Measurements from ENCODE around the gene PCNX2. TPM values are rescaled to one million over a fixed set of nuclear protein-coding genes. Genes with fewer than 3 reads are reported as not detected.

PCNX2 gene
- total and polyA plus RNA-seq, 2 experiments from 2014 or later, result 42.9 to 88.3 TPM

- H3K27ac Mint-ChIP-seq, result no peak overlapping the region
- peaks cover 83% of the 10 kb centered on the region for H3K36me3 Mint-ChIP-seq (ENCODE audit: low read depth)
- no peak for ATAC-seq
- H3K27me3 Mint-ChIP-seq (ENCODE audit: insufficient read depth, low read depth, poor library complexity), result peaks cover 2% of the 10 kb centered on the region
- no peaks in the 10 kb centered on the region; the same call in 1 of the 2 replicates for H3K9me2 ChIP-seq (ENCODE audit: insufficient read depth)
- H3K27ac ChIP-seq (ENCODE audit: low read depth), result no peak overlapping the region
- H3K4me2 ChIP-seq, result no peak overlapping the region
- no peak overlapping the region for H2AFZ ChIP-seq
- no peaks in the 10 kb centered on the region for H3F3A ChIP-seq (replicated peaks; ENCODE audit: low read depth)
- no peak overlapping the region for H3K4me3 Mint-ChIP-seq
- no peak for DNase-seq (ENCODE audit: low spot score)
- H3K4me1 ChIP-seq (ENCODE audit: insufficient read depth), result no peaks in the 10 kb centered on the region
- peaks cover 8% of the 10 kb centered on the region for H3K9me3 Mint-ChIP-seq
- peaks cover 17% of the 10 kb centered on the region for H3K36me3 ChIP-seq (ENCODE audit: insufficient read depth)
- no peak overlapping the region for H3K4me3 ChIP-seq
- no peaks in the 10 kb centered on the region for H3K27me3 ChIP-seq (ENCODE audit: insufficient read depth)
- no peaks in the 10 kb centered on the region for H3K79me2 ChIP-seq (replicated peaks; ENCODE audit: insufficient read depth)
- H3K4me1 Mint-ChIP-seq, result no peaks in the 10 kb centered on the region
- H4K20me1 ChIP-seq (replicated peaks; ENCODE audit: insufficient read depth), result no peaks in the 10 kb centered on the region
- TF ChIP-seq EZH2 (IDR thresholded peaks at IDR 0.05; ENCODE audit: low read depth, unreplicated experiment) (no peak), POLR2AphosphoS5 (IDR thresholded peaks at IDR 0.05; ENCODE audit: low read depth) (no peak), CTCF (conservative IDR thresholded peaks at IDR 0.05; ENCODE audit: low read depth in 2 of 2) (no peak), EZH2phosphoT487 (IDR thresholded peaks at IDR 0.05; ENCODE audit: unreplicated experiment) (no peak)
Measured at GRCh38 chr1:232999956-233000625, 295.4 kb downstream of the PCNX2 start.

GRCh38 chr1:232998646-232999045 lies 296.9 kb downstream of the PCNX2 start:
- no peak for ATAC-seq
- peaks cover 23% of the 10 kb centered on the region for H3K9me3 Mint-ChIP-seq
- Histone ChIP-seq H2AFZ (no peak overlapping the region), H3F3A (replicated peaks; ENCODE audit: low read depth) (no peaks in the 10 kb centered on the region), H3K4me2 (no peak overlapping the region), H3K27me3 (ENCODE audit: insufficient read depth) (no peaks in the 10 kb centered on the region), H3K27ac (ENCODE audit: low read depth) (no peak overlapping the region), H3K9me2 (ENCODE audit: insufficient read depth) (no peaks in the 10 kb centered on the region; the same call in 1 of the 2 replicates), H3K79me2 (replicated peaks; ENCODE audit: insufficient read depth) (no peaks in the 10 kb centered on the region), H3K4me1 (ENCODE audit: insufficient read depth) (no peaks in the 10 kb centered on the region), H4K20me1 (replicated peaks; ENCODE audit: insufficient read depth) (no peaks in the 10 kb centered on the region), H3K36me3 (ENCODE audit: insufficient read depth) (peaks cover 25% of the 10 kb centered on the region), H3K4me3 (no peak overlapping the region)
- H3K27ac Mint-ChIP-seq, result no peak overlapping the region
- DNase-seq (ENCODE audit: low spot score), result no peak
- no peak overlapping the region for H3K4me3 Mint-ChIP-seq
- peaks cover 2% of the 10 kb centered on the region for H3K27me3 Mint-ChIP-seq (ENCODE audit: insufficient read depth, low read depth, poor library complexity)
- peaks cover 84% of the 10 kb centered on the region for H3K36me3 Mint-ChIP-seq (ENCODE audit: low read depth)
- H3K4me1 Mint-ChIP-seq, result no peaks in the 10 kb centered on the region
- TF ChIP-seq ZNF331 (CRISPR knock-in tag; IDR thresholded peaks at IDR 0.05; ENCODE audit: low read depth) (no peak), JUNB (IDR thresholded peaks at IDR 0.05; ENCODE audit: unreplicated experiment) (no peak), ZNF114 (CRISPR knock-in tag; IDR thresholded peaks at IDR 0.05) (no peak), STAT1 (IDR thresholded peaks at IDR 0.05; ENCODE audit: unreplicated experiment) (no peak), NANOG (IDR thresholded peaks at IDR 0.05; ENCODE audit: borderline replicate concordance) (no peak), CREB1 (CRISPR knock-in tag; IDR thresholded peaks at IDR 0.05; ENCODE audit: low read depth) (no peak), REST (IDR thresholded peaks at IDR 0.05; ENCODE audit: unreplicated experiment) (no peak), EZH2phosphoT487 (IDR thresholded peaks at IDR 0.05; ENCODE audit: unreplicated experiment) (no peak), ETS1 (IDR thresholded peaks at IDR 0.05) (no peak), EZH2 (IDR thresholded peaks at IDR 0.05; ENCODE audit: low read depth, unreplicated experiment) (no peak), CTCF (conservative IDR thresholded peaks at IDR 0.05; ENCODE audit: low read depth in 2 of 2) (no peak), POLR2AphosphoS5 (IDR thresholded peaks at IDR 0.05; ENCODE audit: low read depth) (no peak)
